ENCODE measurements around the gene HCST.
"Not testable (repeated sequence)": the region's sequence is repeated elsewhere in the genome, so short reads cannot be mapped to it uniquely, and the experiment has no call there.

HCST gene

DNA sequence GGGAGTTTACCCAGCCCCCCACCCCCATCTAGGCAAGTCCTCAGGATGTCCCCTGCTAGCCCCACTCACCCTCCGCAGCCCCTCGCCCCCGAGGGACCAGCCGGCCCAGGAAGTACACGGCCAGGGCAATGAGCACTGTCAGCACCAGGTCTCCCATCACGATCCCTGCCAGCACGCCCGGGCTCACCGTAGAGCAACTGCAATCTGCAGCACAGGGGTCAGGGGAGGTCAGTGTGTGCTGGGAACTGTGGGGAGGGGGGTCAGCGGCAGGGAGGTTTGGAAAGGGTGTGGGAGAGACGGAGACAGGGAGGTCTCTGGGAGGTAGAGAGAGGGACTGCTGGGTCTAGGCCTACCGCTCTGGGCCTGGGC lies 5.0 kb downstream of the HCST start:
- no peak for FAIRE-seq

DNA sequence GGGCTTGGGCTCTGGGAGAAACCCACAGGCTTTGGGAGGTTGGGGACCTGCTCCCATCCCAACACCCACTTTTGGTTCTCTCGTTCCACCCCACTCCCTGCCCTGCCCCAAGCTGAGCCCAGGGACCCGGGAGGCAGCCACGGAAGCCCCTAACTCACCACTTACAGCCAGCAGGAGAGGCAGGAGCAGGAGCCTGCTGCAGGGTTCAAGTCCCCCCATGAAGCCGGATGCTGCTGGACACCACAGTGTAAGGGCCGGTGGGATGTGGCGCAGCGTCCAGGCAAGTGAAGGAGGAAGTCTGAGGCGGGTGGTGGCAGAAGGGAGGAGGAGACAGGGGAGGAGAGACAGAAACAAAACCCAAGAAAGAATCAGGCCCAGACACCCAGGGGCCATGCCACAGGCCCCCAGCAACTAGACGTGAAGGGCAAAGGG lies 5.7 kb downstream of the HCST start, which contains the start of gene TYROBP:
Gene TYROBP, minus strand, starts transcription at position 286 of the 432 bp plus-strand sequence. Its CDS starts 67 bp downstream, at position 219.
- no peak for FAIRE-seq

DNA sequence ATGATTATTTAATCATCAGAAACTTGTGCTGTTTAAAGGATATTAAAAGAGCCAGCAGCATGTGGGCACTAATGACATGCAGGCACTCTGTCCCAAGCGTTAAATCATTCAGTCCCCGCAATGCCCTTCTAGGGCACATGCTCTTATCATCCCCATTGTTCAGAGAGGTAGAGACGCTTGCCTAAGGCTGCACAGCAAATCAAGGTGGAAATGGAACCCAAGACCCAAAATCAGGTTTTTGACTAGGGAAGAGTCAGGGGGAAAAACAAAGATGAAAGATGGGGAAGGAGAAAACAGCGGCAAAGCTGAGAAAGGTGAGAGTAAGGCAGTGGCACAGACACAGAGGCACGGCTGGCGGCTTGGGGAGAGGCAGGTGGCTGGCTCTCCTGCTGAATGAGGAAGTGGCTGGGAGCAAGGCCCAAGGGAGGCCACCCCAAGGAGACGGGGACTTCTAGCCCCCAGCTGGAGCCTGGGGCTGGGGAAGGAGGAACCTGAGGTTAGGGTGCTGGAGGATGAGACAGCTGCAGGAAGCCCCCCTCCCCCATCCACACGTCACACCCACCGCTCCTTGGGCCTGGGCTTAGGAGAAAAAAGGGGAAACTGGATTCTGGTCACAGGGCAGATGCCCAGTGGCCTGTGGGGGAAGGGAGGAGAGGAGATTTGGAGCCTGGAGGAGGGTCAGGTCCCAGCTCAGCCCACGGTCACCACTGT lies 6.8 kb downstream of the HCST start:
- FAIRE-seq = no peak

DNA sequence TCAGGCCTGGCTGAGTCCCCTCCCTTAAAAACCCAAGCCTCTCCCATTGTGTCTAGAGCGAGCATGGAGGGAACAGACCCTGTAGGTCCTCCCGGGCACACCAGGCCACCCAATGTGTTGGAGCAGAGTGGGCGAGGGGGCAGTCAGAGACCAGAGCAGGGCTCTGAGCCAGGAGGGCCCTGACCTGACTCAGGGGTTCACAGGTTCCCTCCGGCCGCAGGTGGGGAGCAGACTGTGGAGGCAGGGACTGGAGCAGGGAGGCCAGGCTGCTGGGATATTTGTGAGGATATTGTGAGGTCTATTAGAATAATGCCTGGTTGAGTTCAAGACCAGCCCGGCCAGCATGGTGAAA lies 7.3 kb downstream of the HCST start:
- FAIRE-seq = no peak

DNA sequence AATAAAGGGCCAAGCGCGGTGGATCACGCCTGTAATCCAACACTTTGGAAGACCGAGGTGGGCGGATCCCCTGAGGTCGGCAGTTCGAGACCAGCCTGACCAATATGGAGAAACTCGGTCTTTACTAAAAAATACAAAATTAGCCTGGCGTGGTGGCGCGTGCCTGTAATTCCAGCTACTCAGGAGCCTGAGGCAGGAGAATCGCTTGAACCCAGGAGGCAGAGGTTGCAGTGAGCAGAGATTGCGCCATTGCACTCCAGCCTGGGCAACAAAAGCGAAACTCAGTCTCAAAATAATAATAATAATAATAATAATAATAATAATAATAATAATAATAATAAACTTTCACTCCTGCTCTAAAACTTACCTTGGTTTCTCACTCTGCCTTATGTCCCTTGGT lies 8.0 kb downstream of the HCST start:
- FAIRE-seq = not testable (repeated sequence)

DNA sequence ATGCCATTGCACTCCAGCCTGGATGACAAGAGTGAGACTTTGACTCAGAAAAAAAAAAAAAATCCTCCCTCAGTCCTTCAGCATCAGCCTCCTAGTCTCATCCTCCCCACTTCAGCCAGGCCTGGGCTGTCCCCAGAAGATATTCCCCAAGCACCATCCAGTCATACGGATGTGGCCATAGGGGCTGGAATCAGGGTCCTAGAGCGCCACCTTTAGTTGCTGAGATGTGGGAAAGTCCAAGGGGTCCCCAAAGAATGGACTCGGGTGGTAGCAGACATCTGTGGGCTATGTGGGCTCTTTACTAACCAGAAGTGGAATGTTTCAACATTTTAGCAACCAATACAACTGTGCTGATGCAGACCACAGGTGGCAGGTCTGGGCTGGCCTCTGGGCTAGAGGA lies 8.8 kb downstream of the HCST start:
- no peak for FAIRE-seq

DNA sequence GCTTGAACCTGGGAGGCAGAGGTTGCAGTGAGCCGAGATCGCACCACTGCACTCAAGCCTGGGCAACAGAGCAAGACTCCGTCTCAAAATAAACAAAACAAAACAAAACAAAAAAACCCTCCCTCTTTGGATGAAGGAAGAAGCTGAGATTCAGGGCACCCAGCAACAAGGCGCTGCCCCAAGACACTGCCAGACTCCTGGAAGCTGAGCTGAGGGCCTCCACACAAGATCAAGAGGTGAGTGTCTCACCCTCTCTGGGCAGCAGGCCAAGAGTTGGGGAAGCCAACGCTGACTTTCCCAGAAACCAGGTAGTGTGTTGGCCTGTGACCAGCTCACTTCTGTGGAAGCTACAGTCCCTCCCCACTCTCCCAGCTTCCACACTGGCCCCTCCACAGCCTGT lies 9.5 kb downstream of the HCST start:
- FAIRE-seq = no peak

DNA sequence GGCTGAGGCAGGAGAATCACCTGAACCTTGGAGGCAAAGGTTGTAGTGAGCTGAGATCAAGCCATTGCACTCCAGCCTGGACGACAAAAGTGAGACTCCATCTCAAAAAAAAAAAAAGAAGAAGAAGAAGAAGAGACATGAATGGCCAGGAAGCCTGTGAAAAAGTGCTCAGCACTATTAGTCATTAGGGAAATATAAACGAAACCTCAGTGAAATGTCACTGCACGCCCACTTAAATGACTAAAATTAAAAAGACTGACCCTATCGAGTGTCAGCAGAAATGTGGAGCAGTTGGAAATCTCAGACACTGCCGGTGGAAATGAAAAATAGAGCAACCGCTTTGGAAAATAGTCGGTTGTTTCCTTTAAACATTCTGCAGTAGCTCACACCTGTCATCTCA lies 11.3 kb downstream of the HCST start:
- FAIRE-seq = no peak

DNA sequence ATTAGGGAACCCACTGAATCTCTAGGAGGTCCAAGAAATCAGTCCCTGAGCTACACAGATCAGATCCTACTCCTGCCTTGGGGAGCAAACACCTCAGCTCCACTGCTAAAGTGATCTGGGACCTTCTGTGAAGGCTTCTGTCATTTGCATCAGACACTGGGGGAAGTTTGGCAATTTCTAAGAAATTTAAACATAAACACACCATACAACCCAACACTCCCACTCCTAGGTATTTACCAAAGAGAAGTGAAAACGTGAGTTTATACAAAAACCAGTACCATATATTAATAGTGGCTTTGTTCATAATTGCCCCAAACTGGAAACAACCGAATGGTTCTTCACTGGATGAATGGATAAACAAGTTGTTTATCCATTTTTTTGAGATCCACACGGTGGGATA lies 13.1 kb downstream of the HCST start:
- no peak for FAIRE-seq

DNA sequence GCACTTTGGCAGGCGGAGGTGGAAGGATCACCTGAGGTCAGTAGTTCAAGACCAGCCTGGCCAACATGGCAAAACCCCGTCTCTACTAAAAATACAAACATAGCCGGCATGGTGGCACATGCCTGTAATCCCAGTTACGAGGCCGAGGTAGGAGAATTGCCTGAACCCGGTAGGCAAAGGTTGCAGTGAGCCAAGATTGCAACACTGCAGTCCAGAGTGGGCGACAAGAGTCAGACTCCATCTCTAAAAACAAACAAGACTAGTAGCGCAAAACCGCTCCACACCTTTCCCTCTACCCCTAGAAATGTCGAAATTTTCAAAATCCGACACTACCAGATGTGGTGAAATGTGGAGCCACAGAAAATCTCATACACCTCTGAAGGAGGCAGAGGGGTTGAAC lies 17.0 kb downstream of the HCST start:
- FAIRE-seq = no peak

DNA sequence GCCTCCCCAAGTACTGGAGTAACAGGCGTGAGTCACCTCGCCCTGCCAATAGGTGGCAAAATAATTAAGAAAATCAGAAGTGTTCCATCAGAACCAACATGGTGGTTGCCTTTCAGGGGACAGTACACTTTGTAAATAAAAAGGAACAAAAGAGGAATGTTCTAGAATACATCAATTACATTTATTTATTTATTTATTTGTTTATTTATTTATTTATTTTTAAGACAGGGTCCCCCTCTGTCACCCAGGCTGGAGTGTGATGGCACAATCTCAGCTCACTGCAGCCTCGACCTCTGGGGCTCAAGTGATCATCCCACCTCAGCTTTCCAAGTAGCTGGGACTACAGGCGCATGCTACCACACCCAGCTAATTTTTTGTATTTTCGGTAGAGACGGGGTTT lies 18.7 kb downstream of the HCST start:
- no peak for FAIRE-seq

DNA sequence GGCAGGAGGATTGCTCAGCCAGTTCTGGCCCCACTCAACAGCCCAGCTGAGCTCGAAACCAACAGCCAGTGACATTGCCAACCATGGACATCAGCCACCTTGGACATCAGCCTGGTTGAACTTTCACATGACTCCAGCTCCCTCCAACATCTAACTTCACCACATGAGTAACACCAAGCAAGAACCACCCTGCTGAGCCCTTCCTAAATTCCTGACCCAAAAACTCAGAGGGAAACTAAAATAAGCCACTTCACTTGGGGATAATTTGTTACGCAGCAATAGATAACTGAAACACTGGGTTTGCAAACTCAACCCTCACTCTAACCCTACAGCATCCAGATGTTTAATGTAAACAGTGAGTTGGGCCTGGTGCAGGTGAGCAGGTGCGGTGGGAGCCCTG lies 23.2 kb downstream of the HCST start:
- FAIRE-seq = no peak

DNA sequence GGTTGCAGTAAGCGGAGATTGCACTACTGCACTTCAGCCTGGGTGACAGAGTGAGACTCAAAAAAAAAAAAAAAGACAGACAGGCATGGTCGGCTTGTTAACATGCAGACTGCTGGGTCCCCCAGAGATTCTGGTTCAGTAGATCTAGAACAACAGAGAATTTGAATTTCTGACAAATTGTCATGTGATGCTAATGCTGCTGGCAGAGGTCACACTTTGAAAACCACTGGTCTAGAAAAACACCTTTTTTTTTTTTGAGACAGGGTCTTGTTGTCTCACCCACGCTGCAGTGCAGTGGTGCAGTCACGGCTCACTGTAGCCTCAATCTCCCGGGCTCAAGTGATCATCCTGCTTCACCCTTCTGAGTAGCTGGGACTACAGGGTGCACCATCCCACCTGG lies 26.2 kb downstream of the HCST start:
- no peak for FAIRE-seq

DNA sequence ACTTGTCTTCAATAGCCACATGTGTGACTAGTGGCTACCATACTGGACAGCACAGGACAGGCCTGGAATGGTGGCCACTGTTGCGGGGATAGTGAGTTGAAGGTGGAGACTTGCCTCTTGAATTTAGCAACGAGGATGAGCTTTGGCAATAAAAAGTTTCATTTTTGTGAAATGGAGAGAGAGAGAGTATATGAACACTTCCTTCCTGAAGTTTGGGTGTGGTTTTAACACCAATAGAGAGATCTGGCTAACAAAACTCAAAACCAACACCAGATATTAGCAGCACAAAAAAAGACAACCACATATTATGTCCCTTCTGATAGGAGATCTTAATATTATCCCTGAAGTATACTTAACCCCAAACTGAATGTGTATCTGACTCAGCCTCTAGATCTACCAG lies 27.5 kb downstream of the HCST start:
- FAIRE-seq = no peak

DNA sequence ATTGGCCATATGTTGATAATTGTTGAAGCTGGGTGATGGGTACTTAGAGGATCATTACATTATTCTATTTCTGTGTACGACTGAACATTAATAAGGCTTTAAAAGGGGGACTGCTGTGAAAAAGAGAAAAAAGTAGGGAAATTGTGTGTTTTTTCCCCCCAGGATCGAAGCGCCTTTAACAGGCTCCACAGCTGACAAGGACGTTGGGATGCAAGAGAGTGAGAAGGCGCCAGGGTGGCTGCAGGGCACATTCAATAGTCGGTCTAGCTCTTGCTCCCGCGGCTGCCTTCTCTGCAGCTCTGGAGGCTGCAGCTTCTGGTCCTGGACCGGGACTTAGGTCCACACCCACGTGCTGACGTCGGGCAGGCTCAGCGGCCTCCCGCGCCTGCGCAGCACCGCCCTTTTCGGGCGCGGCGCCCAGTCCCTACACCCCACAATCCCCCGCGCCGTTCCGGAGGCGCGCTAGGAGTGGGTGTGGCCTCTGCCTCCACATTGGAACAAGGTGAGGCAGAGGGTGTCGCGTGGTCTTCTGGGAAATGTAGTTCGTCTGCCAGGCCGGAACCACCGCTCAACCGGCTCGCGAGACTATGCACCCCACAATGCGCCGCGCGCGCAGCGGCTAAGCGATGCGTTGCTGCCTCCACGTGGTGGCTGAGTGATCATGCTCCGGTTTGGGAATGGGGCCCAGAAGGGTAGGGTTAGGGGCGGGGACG lies 29.0 kb downstream of the HCST start:
- peak; percentile 95 for FAIRE-seq

DNA sequence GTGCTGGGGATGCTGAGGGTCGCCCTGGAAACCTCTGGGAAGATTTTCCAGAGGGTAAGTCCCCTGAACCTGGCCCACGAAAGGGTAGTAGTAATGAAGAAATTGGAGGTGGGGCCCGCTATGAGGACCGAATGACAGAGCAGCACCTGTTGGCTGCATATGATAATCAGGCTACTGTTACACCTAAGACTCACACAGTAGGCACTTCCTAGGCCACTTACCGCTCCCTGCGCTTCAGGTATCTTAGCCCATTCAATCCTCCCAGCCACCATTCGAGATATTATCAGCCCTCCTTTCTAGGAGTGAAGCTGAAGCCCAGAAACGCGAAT lies 29.5 kb downstream of the HCST start:
- no peak for FAIRE-seq

DNA sequence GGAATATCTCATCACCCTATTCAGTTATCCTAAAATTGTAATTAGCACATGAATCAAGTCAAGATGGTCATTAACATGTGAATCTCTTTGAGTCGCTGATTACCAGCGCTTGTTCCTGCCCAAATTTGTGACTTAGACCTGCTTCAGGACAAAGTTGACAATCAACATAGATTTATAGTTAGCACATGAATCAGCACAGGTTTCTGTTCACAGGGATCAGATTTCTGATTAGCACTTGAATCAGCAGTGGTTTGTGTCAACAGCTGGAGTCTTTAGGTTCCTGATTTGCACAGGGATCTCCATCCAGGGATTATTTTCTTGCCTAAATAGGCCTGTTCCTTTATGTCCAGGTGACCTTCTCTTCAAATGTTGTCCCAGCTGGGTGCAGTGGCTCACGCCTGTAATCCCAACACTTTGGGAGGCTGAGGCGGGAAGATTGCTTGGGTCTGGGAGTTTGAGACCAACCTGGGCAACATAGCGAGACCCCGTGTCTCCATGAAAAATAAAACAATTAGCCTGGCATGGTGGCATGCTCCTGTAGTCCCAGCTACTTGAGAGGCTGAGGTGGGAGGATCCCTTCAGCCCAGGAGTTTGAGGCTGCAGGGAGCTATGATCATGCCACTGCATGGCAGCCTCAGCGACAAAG lies 30.1 kb downstream of the HCST start:
- no peak for FAIRE-seq

DNA sequence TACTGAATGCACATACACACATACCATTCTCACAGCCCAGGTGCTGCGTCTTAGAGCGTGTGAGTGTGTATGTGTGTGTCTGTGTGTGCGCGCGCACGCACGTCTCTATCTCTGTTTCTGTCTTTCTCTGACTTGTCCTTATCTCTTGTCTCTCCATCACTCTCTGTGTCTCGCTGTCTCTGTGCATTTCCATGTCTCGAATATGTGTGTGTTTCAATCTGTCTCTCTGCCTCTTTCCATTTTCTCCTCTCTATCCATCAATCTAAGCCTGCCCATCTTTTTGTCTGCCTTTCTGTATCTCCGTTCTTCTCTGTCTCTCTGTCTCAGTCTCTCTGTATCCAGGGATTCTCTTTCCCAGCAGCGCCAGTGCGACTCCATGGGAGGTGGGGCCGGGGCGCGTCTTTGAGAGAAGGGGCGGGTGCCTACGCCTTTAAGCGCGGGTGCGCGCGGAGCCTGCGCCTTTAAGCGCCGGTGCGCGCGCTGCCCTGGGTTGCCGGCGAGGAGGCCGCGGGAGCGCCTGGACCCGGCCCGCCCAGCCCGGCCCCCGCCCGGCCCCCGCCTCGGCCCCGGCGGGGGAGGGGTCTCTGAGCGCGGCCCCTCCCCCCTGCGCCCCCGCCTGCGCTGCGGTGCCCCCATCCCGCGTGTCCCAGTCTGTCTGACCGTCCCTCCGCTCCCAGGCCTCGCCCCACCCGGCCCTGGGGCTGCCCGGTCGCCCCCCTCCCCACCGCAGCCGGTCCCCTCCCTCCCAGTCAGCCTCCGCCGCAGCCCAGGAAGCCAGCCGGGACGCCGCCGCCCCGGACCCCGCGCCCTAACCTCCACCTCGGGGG lies 33.8 kb downstream of the HCST start, which contains the start of gene LRFN3:
Gene LRFN3, plus strand, starts transcription at position 464 of the 827 bp plus-strand sequence. CDS start 3,052 bp downstream, outside the sequence.
- FAIRE-seq = no peak

DNA sequence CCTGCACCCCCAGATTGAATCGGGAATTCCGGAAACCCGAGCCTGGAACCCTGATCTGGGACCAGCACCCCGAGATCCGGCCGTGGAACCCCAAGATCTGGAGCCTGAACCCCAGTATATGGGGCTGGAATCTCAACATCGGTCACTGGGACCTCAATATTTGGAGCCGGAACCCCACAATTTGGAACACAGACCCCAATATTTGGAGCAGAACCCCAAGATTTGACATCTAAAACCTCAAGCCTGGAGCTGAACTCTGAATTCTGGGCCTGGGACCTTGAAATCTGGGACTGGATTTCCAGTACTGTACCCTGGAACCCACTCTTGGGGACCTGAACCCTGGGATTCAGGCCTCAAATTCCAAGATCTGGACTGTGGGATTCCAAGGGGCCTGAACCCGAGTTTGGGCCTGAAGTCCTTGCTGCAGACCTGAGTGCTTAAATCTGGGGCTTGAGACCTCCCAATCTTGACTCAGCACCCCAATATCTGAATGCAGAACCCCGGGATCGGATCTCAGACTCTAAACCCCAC lies 34.5 kb downstream of the HCST start:
- FAIRE-seq = no peak

DNA sequence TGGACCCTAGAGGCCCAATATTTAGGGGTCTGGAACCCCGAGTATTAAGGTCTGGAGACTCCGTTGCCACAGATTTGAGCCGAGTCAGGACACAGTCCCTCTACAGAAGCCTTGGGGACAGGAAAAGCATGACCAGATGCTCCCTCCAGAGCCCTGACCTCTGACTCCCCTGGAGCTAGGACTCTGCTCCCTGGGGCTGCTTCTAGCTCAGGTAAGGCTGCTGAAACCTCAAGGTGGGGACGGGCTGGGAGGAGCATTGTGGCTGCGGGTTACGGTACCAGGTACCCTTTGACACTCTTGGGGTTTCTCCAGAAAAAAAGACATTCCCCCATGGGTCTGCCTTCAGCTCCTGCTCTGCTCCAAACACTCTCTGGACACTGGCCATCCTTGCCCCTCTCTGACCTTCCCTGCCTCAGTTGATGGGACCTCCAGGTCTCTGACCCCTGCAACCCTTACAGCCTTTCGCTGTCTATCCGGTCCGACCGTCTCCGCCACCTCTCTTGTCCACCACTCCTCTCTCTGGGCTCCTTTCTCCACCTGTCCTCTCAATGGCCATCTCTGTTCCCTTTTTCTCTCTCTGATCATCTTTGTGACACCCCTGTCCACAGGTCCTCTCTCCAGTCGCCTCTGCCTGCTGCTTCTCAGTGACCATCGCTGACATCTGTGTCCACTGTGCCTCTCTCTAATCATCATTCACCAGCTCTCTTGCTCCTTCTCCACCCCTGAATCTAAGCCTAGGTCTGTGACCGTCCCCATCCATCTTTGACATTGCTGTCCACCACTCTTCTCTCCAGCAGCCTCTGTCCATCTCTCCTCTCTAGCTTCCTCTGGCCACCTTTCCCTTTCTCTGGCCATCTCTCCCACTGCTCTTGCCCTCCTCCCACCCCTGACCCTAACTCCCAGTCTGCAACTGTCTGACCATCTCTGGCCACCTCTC lies 35.3 kb downstream of the HCST start:
- no peak for FAIRE-seq

DNA sequence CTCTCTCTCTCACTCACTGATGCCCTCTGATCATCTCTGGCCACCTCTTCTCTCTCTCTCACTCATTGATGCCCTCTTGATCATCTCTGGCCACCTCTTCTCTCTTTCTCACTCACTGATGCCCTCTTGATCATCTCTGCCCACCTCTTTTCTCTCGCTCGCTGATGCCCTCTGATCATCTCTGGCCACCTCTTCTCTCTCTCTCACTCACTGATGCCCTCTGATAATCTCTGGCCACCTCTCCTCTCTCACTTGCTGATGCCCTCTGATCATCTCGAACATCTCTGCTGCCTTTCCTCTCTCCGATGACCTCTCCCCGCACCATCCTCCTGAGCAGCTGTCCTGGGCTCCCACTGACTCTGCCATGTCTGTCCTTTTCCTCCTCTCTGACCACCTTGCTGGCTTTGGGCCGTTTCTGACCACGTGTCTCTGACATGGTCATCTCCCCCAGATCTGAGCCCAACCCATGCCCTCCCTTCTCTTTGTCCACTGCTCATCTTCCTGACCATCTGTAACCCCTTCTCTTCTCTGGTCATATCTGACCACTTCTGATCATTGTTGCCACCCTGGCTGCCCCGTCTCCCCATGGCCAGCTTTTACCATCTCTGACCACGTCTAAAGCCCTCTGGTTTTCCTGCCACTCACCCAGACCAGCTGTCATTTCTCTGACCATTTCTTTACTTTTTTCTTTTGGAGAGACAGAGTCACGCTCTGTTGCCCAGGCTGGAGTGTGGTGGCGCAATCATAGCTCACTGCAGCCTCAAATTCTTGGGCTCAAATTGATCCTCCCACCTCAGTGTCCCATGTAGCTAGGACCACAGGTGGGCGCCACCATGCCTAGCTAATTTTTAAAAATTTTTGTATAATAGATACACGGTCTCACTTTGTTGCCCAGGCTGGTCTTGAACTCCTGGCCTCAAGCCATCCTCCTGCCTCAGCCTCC lies 36.2 kb downstream of the HCST start:
- no peak for FAIRE-seq
